ENCODE data around the gene RASA3. TPM values are rescaled to one million over a fixed set of nuclear protein-coding genes. Genes with fewer than 3 reads are reported as not detected.
"Not testable (repeated sequence)": the region's sequence is repeated elsewhere in the genome, so short reads cannot be mapped to it uniquely, and the experiment has no call there.

Gene RASA3
- total RNA-seq, 1 donor from 2014 or later, result 23.7 TPM

DNA sequence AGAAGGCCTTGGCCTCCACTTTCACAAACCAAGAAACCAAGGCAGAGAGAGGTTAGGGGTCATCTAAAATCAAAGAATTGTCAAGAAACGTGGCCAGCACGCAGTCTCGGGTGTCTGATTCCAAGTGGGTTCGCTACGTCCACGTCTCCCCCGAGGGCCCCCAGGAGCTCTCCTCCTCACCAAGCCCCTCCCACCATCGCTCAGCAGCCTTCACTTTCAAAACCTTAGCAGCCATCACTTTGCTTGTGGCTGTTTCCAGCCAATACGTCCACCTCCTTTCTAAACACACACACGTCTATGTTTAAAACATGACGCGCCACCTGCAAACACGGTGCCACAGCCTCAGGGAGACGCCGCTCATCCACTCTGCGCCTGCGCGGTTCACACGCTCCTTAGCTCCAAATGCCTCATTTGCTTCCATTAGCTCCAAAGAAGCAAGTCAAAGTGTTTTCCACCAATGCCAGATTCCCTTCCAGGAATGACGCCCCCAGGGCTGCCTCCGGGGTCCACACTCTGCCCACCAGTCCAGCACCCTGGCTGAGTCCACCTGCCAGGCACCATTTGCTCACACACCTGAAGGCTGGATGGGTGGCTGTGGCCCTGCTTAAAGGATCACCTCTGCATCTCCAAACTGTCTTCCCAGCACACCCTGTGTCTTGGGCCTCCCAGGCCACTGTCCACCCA, 5.5 kb downstream of the RASA3 start:
- no peak for DNase-seq

- DNase-seq, result not testable (repeated sequence)
Observed at GRCh38 chr13:114126086-114126485, 6.3 kb downstream of the RASA3 start.

DNA sequence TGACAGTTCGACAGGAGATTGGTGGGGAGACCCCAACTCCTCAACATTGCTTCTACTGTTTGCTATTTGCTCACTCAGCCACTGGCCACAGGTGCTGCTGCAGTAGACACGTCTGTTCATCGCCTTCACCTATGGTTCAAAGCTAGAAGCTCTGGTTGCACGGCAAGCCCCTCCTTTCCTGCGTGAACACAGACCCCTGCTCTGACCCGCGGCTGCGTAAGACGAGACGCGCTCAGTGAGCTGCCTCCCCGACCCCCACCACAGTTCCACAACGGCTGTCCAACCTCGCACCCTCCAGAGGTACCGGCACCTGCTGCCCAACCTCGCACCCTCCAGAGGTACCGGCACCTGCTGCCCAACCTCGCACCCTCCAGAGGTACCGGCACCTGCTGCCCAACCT, 6.8 kb downstream of the RASA3 start:
- no peak for DNase-seq

DNA sequence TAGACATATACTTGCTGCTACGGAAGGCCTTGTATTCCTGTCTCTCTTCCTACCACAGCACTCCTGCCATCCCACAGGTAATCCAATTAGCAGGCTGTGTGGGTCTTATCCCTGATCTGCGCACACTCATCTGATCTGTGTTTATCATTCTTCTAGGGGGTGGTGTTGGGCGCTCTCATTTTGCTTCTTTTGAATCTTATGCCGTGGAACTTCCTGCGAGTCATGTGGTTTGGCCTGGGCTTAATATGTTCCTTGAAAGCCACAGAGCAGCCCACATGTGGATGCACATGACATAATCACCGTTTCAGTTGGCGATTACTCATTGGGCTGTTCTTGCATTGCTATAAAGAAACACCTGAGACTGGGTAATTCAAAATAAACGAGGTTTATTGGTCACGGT, 7.5 kb downstream of the RASA3 start:
- no peak for DNase-seq

DNA sequence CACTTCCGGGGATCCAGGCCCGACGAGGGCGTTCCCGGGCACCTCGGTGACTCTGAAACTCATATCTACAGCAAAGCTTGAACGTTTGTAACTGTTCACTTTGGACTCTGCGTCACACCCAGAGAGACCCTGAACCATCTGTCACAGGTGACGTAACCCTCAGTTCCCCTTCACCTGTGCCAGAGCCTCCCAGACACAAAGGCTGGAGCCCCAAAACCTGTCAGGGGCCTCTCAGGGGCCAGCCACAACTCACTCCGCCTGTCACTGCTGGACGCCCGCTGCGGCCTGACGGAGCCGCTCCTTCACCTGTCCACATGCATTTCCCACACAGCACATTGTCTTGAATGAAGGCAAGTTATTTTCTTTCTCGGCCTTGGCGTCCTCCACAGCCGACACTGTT, 8.0 kb downstream of the RASA3 start:
- no peak for DNase-seq

DNA sequence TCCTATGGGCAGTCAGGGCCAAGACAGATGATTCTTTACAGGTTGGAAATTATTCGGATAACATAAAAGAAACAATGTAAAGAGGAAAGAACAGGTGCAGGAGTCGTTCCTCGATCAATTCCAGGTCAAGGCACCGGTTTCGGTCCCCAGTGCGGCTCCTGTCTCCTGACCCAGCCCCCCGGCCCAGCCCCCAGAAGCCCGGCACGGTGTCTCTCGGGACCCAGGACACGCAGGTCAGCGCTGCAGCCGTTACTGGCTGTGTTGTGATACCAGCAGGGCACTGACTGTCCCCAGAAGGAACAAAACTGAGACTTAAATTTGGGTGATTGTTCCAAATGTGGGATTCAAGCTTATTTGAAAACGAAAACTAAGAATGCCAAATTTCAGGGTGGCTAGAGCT, 8.5 kb downstream of the RASA3 start:
- no peak for DNase-seq

GRCh38 chr13:114123448-114123847, 9.0 kb downstream of the RASA3 start:
- DNase-seq, result no peak

DNA sequence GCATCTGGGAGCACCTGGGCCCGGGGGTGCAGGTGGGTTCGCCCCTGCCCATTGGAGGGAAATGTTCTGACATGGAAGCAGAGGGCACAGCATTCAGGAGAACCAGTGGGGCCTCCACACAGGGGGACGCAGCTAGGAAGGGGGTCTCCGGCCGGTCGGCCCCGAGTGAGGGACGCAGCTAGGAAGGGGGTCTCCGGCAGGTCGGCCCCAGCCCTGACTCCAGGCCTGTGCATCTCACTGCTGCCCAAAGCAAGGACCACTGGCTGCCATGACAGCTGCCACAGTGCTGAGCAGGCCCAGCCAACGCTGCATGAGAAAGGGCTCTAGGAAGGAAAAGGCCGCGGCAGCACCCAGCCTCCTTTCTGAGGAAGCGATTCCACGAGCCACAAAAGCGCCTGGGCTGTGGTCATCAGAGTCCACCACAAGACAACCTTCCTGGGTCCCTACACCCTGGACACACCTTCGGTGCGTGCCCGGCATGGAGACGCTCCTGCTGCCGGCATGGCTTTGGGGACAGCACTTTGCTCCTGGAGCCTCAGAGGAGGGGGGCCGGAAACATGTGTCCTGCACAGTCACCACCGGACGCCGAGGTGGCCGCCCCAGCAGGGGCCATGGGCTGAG, 9.7 kb downstream of the RASA3 start:
- no peak for DNase-seq

DNA sequence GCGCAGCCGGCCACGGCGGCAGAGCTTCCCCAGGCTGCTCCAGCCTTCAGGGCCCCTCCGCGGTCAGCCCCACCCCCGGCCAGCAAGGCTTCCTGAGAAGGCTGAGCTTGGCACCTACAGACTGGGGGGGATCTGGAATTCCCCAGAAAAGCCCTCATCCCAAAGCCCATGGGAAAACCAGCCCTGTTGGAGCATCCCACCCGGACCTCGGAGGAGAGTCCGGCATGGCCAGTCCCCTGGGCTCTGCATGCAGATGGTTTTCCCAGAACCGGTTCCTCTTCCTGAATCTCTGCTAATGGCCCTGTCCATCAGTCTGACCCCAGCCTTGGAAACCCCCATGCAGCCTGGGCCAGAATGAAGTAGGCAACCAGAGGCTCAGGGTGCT, 10.3 kb downstream of the RASA3 start:
- DNase-seq, result no peak

GRCh38 chr13:114121496-114122126, 10.8 kb downstream of the RASA3 start:
- DNase-seq, result no peak

- no peak for DNase-seq
Observed at GRCh38 chr13:114121031-114121430, 11.4 kb downstream of the RASA3 start.

- DNase-seq, result no peak
Observed at GRCh38 chr13:114120591-114121011, 11.8 kb downstream of the RASA3 start.

- peak; percentile 98 for DNase-seq
Observed at GRCh38 chr13:114119196-114119595, 13.2 kb downstream of the RASA3 start.

GRCh38 chr13:114118511-114119123, 13.8 kb downstream of the RASA3 start:
- peak; percentile 76 for DNase-seq

- DNase-seq, result no peak
Observed at GRCh38 chr13:114118086-114118485, 14.3 kb downstream of the RASA3 start.

GRCh38 chr13:114117341-114117874, 15.0 kb downstream of the RASA3 start:
- DNase-seq, result not testable (repeated sequence)

DNA sequence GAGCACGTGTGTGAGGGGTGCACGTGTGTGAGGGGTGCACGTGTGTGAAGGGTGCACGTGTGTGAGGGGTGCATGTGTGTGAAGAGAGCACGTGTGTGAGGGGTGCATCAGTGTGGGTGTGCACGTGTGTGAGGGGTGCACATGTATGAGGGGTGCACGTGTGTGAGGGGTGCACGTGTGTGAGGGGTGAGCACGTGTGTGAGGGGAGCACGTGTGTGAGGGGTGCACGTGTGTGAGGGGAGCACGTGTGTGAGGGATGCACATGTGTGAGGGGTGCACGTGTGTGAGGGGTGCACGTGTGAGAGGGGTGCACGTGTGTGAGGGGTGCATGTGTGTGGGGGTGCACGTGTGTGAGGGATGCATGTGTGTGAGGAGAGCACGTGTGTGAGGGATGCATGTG, 15.7 kb downstream of the RASA3 start:
- no peak for DNase-seq

DNA sequence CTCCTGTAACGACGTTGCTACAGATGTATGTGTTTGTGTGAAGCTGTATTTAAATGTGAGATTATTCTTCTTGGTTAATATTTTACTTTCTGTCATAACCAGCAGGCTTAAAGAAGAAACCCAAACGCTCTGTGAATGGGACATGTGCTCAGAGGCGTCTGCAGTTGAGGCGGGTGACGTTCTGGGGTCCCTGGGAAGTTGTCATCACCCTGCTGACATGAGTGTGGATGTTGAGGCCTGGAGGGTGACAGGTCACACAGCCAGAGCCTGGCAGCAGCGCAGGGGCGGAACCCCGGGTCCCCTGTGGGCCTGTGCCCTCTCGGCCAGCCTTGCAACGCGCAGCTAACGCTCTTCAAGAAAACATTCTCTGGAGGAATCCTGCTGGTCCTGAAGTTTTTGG, 16.6 kb downstream of the RASA3 start:
- no peak for DNase-seq

- no peak for DNase-seq
Observed at GRCh38 chr13:114115191-114115671, 17.2 kb downstream of the RASA3 start.

GRCh38 chr13:114114666-114115065, 17.8 kb downstream of the RASA3 start:
- DNase-seq, result not testable (repeated sequence)

DNA sequence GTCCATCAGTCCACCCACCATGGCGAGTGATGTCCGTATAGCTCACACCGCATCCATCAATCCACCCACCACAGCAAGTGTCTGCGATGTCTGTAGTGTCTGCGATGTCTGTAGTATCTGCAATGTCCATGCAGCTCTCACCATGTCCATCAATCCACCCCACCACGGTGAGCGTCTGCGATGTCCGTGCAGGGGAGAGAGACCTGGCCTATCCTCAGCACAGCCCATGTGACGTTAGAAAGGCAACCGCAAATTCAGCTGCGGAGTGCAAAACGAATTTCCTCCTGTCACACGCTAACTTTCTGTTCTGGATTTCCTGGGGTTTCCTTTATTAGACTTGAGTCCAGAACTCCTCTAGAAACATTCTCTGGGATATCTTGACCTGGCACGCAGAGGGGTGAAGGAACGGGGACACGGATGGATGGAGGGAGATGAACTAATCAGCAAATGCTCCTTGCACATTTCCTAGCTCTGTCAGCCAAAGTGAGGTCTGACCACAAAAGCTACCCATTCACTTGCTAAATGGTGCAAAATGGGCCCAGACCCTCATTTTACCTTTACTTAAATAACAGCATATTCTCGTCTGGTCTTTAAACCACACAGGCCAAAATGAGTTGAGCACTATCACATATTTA, 18.3 kb downstream of the RASA3 start:
- DNase-seq, result no peak

DNA sequence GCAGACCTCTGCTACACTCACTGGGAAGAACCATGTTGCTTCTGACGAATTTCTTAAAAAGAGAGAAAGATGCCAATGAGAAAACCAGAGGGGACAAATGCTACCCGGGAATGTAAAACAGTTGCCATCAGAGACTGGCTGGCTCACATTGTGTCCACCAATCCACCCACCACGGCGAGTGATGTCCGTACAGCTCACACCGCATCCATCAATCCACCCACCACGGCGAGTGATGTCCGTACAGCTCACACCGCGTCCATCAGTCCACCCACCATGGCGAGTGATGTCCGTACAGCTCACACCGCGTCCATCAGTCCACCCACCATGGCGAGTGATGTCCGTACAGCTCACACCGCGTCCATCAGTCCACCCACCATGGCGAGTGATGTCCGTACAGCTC, 19.0 kb downstream of the RASA3 start:
- DNase-seq, result not testable (repeated sequence)

Measured in tongue (tissue), 2 donors.